Skin of body (tissue), 2 donors: ENCODE data around the gene MRPL55. TPM values are rescaled to one million over a fixed set of nuclear protein-coding genes. Genes with fewer than 3 reads are reported as not detected.

Source experiments
- DNase-seq: peaks from one replicate; lab custom pipeline; 2025; lab: John Stamatoyannopoulos, UW
- total RNA-seq: library from RNA; depleted of rRNA; stranded (reverse); fragments of >200 nt; gene quantifications from one replicate; pipeline ENCODE4 v1.2.3, GENCODE V29; 2014

Gene MRPL55
- 30.7 TPM for total RNA-seq

GRCh38 chr1:228109073-228109961, at the start of gene MRPL55:
Gene MRPL55, minus strand, starts transcription at chr1:228109299. Its CDS starts 1,039 bp downstream, at chr1:228108260.
- DNase-seq: peak; percentile 96

- DNase-seq: no peak
Measured at GRCh38 chr1:228158151-228159007, 49.3 kb upstream of the MRPL55 start.

- DNase-seq: no peak
Measured at GRCh38 chr1:228157729-228158126, 48.6 kb upstream of the MRPL55 start.

DNA sequence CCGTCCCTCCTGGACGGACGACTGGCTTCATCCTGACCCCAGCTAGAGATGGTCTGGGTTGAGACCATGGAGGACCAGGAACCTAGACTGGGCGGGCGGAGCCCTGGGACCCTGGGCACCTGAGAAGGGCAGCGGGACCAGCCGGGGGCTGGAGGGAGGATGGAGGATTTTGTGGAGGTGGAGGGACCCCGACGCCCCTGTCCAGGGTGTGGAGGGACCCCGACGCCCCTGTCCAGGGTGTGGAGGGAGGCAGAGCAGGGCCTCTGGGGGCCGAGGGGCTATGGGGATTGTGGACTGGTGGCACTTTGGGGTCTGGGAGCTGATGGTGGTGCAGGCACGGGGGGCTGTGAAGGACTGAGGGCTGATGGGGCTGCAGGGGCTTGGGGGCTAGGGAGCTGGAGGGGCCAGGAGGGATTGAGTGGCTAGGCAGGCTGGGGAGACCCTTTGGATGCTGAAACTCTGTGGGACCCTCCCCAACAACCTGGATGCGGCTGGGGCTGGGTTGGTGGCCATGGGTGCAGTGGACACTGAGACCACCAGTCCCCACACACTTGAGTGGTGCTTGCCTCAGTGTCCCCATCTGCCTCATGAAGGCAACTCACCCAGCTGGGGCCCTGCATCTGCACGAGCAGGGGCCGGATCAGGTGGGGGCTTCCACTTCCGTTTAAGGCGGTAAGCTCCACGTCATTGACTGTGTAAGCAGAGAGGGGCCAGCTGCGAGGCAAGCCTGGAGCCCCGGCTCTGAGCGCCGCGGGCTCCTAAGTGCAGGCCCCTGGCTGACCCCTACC, 48.0 kb upstream of the MRPL55 start:
- DNase-seq: no peak

DNA sequence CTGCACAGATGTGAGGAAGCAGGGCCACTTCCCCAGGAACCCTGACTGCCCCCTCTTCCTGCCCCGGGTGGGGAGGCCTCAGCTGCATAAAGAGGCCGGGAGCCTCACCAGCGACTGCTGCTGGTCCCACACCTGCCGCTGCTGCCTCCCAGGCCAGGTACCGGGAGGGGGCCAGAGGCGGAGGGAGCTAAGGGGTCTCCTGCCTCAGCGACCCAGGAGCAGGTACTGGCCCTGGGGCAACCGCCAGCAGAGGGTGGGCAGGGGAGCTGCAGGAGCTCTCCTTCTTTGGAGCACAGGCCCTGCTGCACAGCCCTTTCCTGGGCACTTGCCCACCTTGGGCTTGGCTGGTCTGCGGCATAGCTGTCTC, 47.4 kb upstream of the MRPL55 start:
- no peak for DNase-seq

DNA sequence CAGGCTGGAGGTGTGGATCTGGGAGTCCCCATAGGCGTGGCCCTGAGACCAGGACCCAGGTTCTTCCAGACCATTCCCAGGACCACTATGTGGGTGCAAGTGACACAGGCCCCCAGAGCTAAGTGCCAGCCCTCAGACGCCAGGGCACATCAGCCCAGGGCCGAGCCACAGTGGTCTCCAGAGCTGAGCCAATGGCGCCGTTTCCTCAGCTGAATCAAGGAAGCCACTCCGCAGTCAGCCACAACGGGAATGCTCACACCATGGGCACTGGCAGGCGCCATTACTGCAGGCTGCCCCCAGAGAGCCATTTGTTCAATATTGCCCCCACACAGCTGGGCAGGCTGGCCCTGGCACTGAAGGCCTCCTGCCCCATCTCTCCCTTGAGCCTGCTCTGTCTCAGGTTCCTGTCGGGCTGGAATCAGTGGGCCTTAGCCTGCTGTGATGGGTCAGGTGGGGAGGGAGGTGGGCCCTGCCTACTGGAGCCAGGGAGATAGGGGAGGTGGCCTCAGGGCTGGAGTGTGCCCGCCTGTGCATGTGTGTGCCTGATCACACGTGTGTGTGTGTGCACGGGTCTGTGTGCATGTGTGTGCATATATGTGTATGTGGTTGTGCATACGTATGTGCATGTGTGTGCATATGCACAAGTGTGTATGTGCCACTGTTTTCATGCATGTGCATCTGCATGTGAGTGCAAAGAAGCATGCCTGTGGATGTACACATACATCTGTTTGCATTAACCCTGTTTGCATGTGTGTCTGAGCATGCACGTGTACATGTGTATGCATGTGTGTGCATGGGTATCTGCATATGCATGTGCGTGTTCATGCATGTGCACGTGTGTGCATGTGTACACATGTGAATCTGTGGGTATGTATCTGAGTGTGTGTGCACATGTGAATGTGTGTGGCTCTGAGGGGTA, 46.8 kb upstream of the MRPL55 start:
- no peak for DNase-seq

DNA sequence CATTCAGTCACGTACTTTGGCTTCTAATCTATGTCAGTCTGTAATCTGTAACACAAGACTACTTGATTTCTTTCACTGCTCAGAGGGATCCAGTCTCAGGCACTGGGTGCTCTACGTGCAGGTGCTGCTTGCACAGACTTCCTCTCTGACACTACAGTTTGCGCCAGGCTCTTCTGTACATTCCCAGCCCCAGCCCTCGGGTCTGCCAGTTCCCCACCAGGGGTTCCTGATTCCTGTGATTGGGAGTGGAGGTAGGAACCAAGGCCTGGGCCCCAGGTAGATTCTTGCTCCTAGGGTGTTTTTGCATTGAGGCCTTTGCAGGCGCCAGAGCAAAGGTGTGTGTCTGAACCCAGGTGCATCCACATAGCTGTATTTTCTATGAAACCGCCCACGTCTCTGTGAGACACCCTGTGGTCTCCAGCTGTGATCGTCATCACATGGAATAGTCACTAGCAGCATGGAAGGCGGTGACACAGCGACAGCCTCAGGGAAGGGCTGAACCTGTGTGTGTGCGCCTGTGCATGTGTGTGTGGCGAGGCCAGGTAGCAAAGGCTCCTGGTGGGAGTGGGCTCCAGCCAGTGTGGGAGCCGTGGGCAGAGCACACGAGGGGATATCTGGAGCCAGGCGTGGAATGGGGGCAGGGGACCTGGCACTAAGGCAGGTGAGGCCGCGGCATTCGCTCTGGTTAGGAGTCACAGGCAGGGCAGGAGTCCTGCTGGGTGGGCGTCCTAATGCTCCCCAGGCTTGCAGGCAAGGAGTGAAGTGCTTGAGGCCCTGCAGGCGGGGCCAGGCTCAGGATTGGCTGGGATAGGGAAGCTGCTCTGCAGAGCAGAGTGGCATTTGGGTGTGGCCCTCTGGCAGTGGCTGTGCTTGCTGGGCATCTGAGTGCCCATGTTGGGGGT, 45.8 kb upstream of the MRPL55 start:
- no peak for DNase-seq

GRCh38 chr1:228154021-228154669, 45.0 kb upstream of the MRPL55 start:
- DNase-seq: no peak

- DNase-seq: no peak
Measured at GRCh38 chr1:228152918-228153258, 43.8 kb upstream of the MRPL55 start.

GRCh38 chr1:228152097-228152917, 43.2 kb upstream of the MRPL55 start:
- DNase-seq: no peak

GRCh38 chr1:228151180-228151925, 42.3 kb upstream of the MRPL55 start:
- DNase-seq: no peak

DNA sequence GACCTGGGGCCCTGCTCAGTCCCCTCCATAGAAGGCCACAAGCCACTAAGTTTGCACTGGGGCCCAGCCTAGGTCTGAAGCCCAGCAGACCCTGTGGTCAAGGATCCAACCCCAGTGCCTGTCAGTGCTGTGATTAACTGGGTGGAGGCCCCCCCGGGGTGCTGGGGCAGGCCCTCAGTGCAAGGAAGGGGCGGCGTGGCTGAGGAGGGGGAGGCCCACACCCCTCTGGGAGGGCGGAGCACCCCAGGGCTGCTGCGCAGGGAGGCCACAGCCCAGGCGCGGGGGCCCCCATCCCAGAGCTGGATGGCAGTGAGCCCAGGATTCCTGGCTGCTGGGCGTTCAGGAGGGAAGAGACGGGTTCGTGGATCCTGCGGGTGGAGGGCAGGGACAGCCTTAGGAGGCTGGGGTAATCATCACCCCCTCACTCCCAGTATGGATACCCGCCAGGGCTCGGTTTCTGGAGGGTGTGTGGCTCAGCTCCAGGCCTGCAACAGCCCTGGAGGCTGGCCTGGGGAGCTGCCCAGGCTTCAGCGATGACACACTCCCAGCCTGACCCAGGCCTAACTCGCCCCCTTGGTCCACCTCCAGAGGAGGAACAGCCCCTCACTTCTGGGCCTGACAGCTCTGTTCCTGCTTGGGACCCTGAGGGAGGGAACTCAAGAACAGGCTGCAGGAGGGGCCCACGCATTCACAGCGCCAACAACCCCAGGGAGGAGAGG, 41.5 kb upstream of the MRPL55 start:
- peak; percentile 64 for DNase-seq

DNA sequence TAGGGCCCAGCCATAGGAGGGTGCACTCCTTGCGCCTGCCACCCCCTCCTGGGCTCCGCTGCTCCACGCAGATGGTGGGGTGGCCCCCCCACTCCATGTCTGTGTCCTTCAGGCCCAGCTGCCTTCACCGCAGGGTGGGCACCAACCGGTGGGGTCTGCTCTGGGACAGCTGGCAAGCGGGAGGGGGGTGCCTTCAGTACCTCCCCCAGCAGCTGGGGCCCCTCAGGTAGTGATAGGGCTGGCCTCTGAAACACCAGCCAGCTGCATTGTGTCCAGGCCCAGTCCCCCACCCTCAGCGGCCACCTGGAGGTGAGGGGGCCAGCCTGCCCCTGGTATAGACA, 41.0 kb upstream of the MRPL55 start:
- DNase-seq: no peak

DNA sequence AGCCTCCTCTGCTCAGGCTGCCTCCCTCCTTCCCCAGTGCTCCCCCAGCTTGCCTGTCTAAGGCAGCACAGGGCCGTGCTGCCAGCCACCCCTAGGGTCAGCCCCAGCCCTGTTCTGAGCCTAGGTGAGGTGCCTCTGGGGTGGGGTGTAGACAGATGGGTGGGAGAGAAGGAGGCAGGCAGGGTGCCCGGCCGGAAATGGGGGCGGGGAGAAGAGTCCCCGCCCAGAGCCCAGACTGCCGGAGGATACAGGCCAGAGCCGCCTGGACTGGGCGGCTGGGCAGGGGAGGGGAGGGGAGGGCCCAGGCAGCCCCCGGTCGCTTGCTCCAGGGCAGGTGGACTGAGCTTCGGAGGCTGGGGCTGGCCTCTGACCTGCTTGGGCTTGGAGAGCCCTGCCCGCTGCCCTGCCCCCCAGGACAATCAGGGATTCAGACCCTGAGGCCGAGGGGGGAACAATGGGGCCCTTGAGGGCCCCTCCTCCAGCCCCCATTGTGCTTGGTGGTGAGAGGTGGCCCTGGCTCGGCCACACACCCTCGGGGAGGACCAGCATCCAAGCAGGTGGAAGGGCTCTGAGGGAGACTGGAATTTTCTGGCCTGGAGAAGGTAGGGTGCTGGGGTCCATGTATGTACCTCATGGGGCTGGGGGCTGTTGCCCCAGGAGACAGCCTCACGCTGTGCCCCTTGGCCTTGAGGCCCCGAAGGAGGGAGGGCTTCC, 40.5 kb upstream of the MRPL55 start, which contains the start of gene GJC2:
GJC2 (plus strand) TSS at position 525 of the 714 bp plus-strand sequence. CDS start 7,829 bp downstream, outside the sequence.
- no peak for DNase-seq

GRCh38 chr1:228148935-228149405, 39.9 kb upstream of the MRPL55 start:
- no peak for DNase-seq
